IMR-90 (cell line): ENCODE data around the gene MYCBP2. TPM values are rescaled to one million over a fixed set of nuclear protein-coding genes. Genes with fewer than 3 reads are reported as not detected.

Experiments
- ATAC-seq: fragments of 200-7000 bp; cut with Tn5 transposase; 2 replicates; pipeline ENCODE4 v1.9.1; 2020; ENCODE audit warnings: low read depth, mild to moderate bottlenecking, moderate library complexity
- BruUV-seq: library from RNA; stranded (reverse); fragments of 400-500 nt; replicated peaks from 2 replicates; lab custom pipeline; 2021; lab: Mats Ljungman, UMichigan
- CTCF ChIA-PET: fragments of 300-600 bp; formaldehyde crosslinking; extraction: SDS; loops from one replicate; lab custom pipeline; 2021; ENCODE audit warnings: antibody characterized with exemption; lab: Yijun Ruan, JAX
- POLR2A ChIA-PET: fragments of 300-600 bp; sonication (Branson Sonifier 250); formaldehyde crosslinking; loops from one replicate; lab custom pipeline; 2022; ENCODE audit warnings: antibody characterized with exemption; ENCODE audit not compliant: unreplicated experiment; lab: Charles Lee
- DNase-seq: peaks from one replicate; pipeline ENCODE4 v3.0.0; 2013
- H2AFZ ChIP-seq: replicated peaks from 2 replicates; pipeline ENCODE3; 2013; ENCODE audit warnings: low read length, mild to moderate bottlenecking; ENCODE audit not compliant: poor library complexity
- H2AK5ac ChIP-seq: 2 replicates; pipeline ENCODE4 v1.6.1; 2013; ENCODE audit warnings: low read depth, low read length, inconsistent platforms
- H2AK9ac ChIP-seq: replicated peaks from 2 replicates; pipeline ENCODE3; 2013; ENCODE audit warnings: mild to moderate bottlenecking, low read depth, low read length, moderate library complexity; ENCODE audit not compliant: poor library complexity
- H2BK120ac ChIP-seq: 2 replicates; pipeline ENCODE4 v1.6.1; 2013; ENCODE audit warnings: low read depth, low read length, inconsistent platforms
- H2BK15ac ChIP-seq: 3 replicates; pipeline ENCODE4 v1.6.1; 2013; ENCODE audit warnings: low read depth, low read length, inconsistent platforms
- H2BK20ac ChIP-seq: 2 replicates; pipeline ENCODE4 v1.6.1; 2013; ENCODE audit warnings: low read depth, mild to moderate bottlenecking, inconsistent platforms, low read length, moderate library complexity
- H2BK5ac ChIP-seq: 2 replicates; pipeline ENCODE4 v1.6.1; 2013; ENCODE audit warnings: mild to moderate bottlenecking, low read depth, low read length, inconsistent platforms; ENCODE audit not compliant: poor library complexity, severe bottlenecking
- H3K14ac ChIP-seq: replicated peaks from 2 replicates; pipeline ENCODE4 v1.6.1; 2013; ENCODE audit warnings: low read depth, low read length, inconsistent platforms
- H3K18ac ChIP-seq: 2 replicates; pipeline ENCODE4 v1.6.1; 2013; ENCODE audit warnings: low read depth, low read length, control low read depth
- H3K23ac ChIP-seq: 2 replicates; pipeline ENCODE4 v1.6.1; 2013; ENCODE audit warnings: low read depth, low read length, inconsistent platforms
- H3K27ac ChIP-seq: 2 replicates; pipeline ENCODE4 v1.5.1; 2013; ENCODE audit warnings: mild to moderate bottlenecking, control low read depth, low read length; ENCODE audit not compliant: insufficient read depth
- H3K27me3 ChIP-seq: 2 replicates; pipeline ENCODE4 v1.6.1; 2013; ENCODE audit warnings: low read length; ENCODE audit not compliant: control insufficient read depth, insufficient read depth
- H3K36me3 ChIP-seq: 2 replicates; pipeline ENCODE4 v1.6.1; 2013; ENCODE audit warnings: low read length, mixed read lengths; ENCODE audit not compliant: control insufficient read depth, insufficient read depth
- H3K4ac ChIP-seq: 2 replicates; pipeline ENCODE4 v1.6.1; 2013; ENCODE audit warnings: low read depth, low read length, inconsistent platforms
- H3K4me1 ChIP-seq: 2 replicates; pipeline ENCODE4 v1.6.1; 2013; ENCODE audit warnings: low read length, mixed read lengths; ENCODE audit not compliant: control insufficient read depth, insufficient read depth
- H3K4me2 ChIP-seq: 2 replicates; pipeline ENCODE4 v1.6.1; 2013; ENCODE audit warnings: low read depth, mild to moderate bottlenecking, control low read depth, low read length, moderate library complexity
- H3K4me3 ChIP-seq: 2 replicates; pipeline ENCODE4 v1.5.1; 2013; ENCODE audit warnings: low read depth, mild to moderate bottlenecking, control low read depth, low read length, moderate library complexity; ENCODE audit not compliant: insufficient read depth
- H3K56ac ChIP-seq: 2 replicates; pipeline ENCODE4 v1.6.1; 2013; ENCODE audit warnings: low read length, inconsistent platforms; ENCODE audit not compliant: insufficient read depth; ENCODE audit errors: extremely low read depth
- H3K79me1 ChIP-seq, 2 experiments: 2 replicates each; pipeline ENCODE4 v1.6.1; 2013; ENCODE audit warnings: low read length in 2 of 2, inconsistent platforms in 1 of 2, low read depth in 1 of 2
- H3K9ac ChIP-seq: 2 replicates; pipeline ENCODE4 v1.6.1; 2013; ENCODE audit warnings: low read depth, low read length, control low read depth
- H3K9me1 ChIP-seq: 2 replicates; pipeline ENCODE4 v1.6.1; 2013; ENCODE audit warnings: low read length, inconsistent platforms; ENCODE audit not compliant: insufficient read depth
- H3K9me3 ChIP-seq: 2 replicates; pipeline ENCODE4 v1.6.1; 2013; ENCODE audit warnings: low read length; ENCODE audit not compliant: control insufficient read depth, insufficient read depth
- H4K20me1 ChIP-seq: 2 replicates; pipeline ENCODE4 v1.6.1; 2013; ENCODE audit warnings: low read length, inconsistent platforms; ENCODE audit not compliant: insufficient read depth
- H4K5ac ChIP-seq: 2 replicates; pipeline ENCODE4 v1.6.1; 2013; ENCODE audit warnings: mild to moderate bottlenecking, low read depth, low read length, control low read depth
- H4K8ac ChIP-seq, 2 experiments: 2 replicates each; pipeline ENCODE4 v1.6.1; 2013; ENCODE audit warnings: low read depth in 2 of 2, low read length in 2 of 2, control low read depth in 1 of 2, inconsistent platforms in 1 of 2
- H4K91ac ChIP-seq: 2 replicates; pipeline ENCODE4 v1.6.1; 2013; ENCODE audit warnings: low read depth, low read length, inconsistent platforms; ENCODE audit not compliant: insufficient read depth
- BHLHE40 ChIP-seq: fragments of 150-350 bp; IDR thresholded peaks from 2 replicates; pipeline ENCODE4 v1.6.1; 2016; ENCODE audit warnings: mild to moderate bottlenecking, low read depth, low read length
- CEBPB ChIP-seq: IDR thresholded peaks from 2 replicates; pipeline ENCODE4 v1.6.1; 2012; ENCODE audit warnings: low read depth, low read length, improper control_type of control experiment
- CHD1 ChIP-seq: IDR thresholded peaks from 2 replicates; pipeline ENCODE4 v1.6.1; 2012; ENCODE audit warnings: low read depth, low read length, improper control_type of control experiment
- ELK1 ChIP-seq: fragments of 150-350 bp; IDR thresholded peaks from 2 replicates; pipeline ENCODE4 v1.6.1; 2016; ENCODE audit warnings: low read depth, mild to moderate bottlenecking, low read length, moderate library complexity, borderline replicate concordance
- FOS ChIP-seq: fragments of 150-350 bp; IDR thresholded peaks from 2 replicates; pipeline ENCODE4 v1.6.1; 2016; ENCODE audit warnings: low read depth, low read length
- MAFK ChIP-seq: IDR thresholded peaks from 2 replicates; pipeline ENCODE4 v1.6.1; 2012; ENCODE audit warnings: low read depth, low read length, improper control_type of control experiment
- MAZ ChIP-seq: IDR thresholded peaks from 2 replicates; pipeline ENCODE4 v1.6.1; 2012; ENCODE audit warnings: low read depth, mild to moderate bottlenecking, low read length, improper control_type of control experiment, moderate library complexity, borderline replicate concordance
- MXI1 ChIP-seq: IDR thresholded peaks from 2 replicates; pipeline ENCODE4 v1.6.1; 2012; ENCODE audit warnings: low read depth, mild to moderate bottlenecking, low read length, moderate library complexity, borderline replicate concordance
- NFE2L2 ChIP-seq: fragments of 150-350 bp; IDR thresholded peaks from 2 replicates; pipeline ENCODE4 v1.6.1; 2016; ENCODE audit warnings: low read depth, mild to moderate bottlenecking, low read length
- POLR2A ChIP-seq: IDR thresholded peaks from 2 replicates; pipeline ENCODE4 v1.6.1; 2012; ENCODE audit warnings: mild to moderate bottlenecking, low read depth, low read length
- RAD21 ChIP-seq: IDR thresholded peaks from 2 replicates; pipeline ENCODE4 v1.6.1; 2012; ENCODE audit warnings: low read length, improper control_type of control experiment
- RCOR1 ChIP-seq: IDR thresholded peaks from 2 replicates; pipeline ENCODE4 v1.6.1; 2012; ENCODE audit warnings: mild to moderate bottlenecking, low read length, improper control_type of control experiment; ENCODE audit not compliant: insufficient replicate concordance
- RFX5 ChIP-seq: IDR thresholded peaks from 2 replicates; pipeline ENCODE4 v1.8.0; 2012; ENCODE audit warnings: low read depth, mild to moderate bottlenecking, low read length, moderate library complexity
- SMC3 ChIP-seq: fragments of 150-350 bp; IDR thresholded peaks from 2 replicates; pipeline ENCODE4 v1.6.1; 2016; ENCODE audit warnings: low read depth, mild to moderate bottlenecking, antibody characterized with exemption, low read length, moderate library complexity
- USF2 ChIP-seq: fragments of 150-350 bp; IDR thresholded peaks from 2 replicates; pipeline ENCODE4 v1.6.1; 2017; ENCODE audit warnings: mild to moderate bottlenecking, antibody characterized with exemption, low read length, low read depth
- whole genome bisulfite sequencing, 2 experiments: methylation state at CpG; one replicate each; pipeline versions ENCODE4 v1.1.5 to v1.1.7; 2013; ENCODE audit warnings: missing lambda C conversion rate in 2 of 2; ENCODE audit not compliant: insufficient read length in 1 of 2; ENCODE audit errors: extremely low coverage in 2 of 2; 5-methylcytosine and 5-hydroxymethylcytosine counted together
- dilution Hi-C: fragments of 300-500 bp; cut with HindIII; formaldehyde crosslinking; loops from one replicate; pipeline ENCODE4 v1.14.3; 2018; ENCODE audit warnings: low sequenced_read_pairs; ENCODE audit not compliant: unreplicated experiment
- in situ Hi-C: fragments of 300-500 bp; cut with MboI; formaldehyde crosslinking; loops from 3 replicates; pipeline ENCODE4 v1.14.3; 2019; ENCODE audit warnings: low sequenced_read_pairs, inconsistent platforms, mixed read lengths
- intact Hi-C: fragments of 100-400 bp; cut with micrococcal nuclease; formaldehyde crosslinking; loops from 2 replicates; pipeline ENCODE4 v1.10.0; 2022
- polyA plus RNA-seq, 3 experiments: library from polyadenylated mRNA; depleted of rRNA; stranded (reverse); fragments of >200 nt; gene quantifications; 2 replicates each; pipeline ENCODE4 v1.2.3, GENCODE V29; 2012; ENCODE audit warnings: low replicate concordance in 1 of 3
- total RNA-seq: library from RNA; depleted of rRNA; stranded (reverse); fragments of >200 nt; gene quantifications from 2 replicates; pipeline ENCODE4 v1.2.3, GENCODE V29; 2012
- TF ChIP-seq, protein P1 (sequence below): conservative IDR thresholded peaks from 2 replicates; pipeline ENCODE4 v1.5.1; 2012; ENCODE audit warnings: mild to moderate bottlenecking, low read depth, low read length, improper control_type of control experiment

Gene MYCBP2
- total and polyA plus RNA-seq, 2 of the 4 experiments (the other 2 are of a cell fraction), result 20.1 to 43.2 TPM

GRCh38 chr13:77029436-77029835 lies 297.5 kb downstream of the MYCBP2 start:
- Histone ChIP-seq H3K27ac (no peak overlapping the region), H2BK120ac (no peak overlapping the region), H3K4me2 (no peak overlapping the region), H2AK5ac (no peak overlapping the region), H3K14ac (no peak overlapping the region), H3K9me3 (no peaks in the 10 kb centered on the region), H3K9ac (no peak overlapping the region), H3K36me3 (no peaks in the 10 kb centered on the region), H3K4ac (no peak overlapping the region), H3K18ac (no peak overlapping the region), H4K20me1 (peaks cover 16% of the 10 kb centered on the region), H2AFZ (no peak overlapping the region), H2BK15ac (no peak overlapping the region), H4K91ac (no peak overlapping the region), H4K5ac (no peak overlapping the region), H3K4me1 (peaks cover 2% of the 10 kb centered on the region), H3K79me1 (peaks cover 0 to 15% of the 10 kb centered on the region in 2 experiments; a peak in 2 of 4 replicates), H3K9me1 (peaks cover 5% of the 10 kb centered on the region; the same call in 1 of the 2 replicates), H3K27me3 (no peaks in the 10 kb centered on the region), H2AK9ac (no peak overlapping the region), H2BK20ac (no peak overlapping the region), H3K4me3 (no peak overlapping the region), H2BK5ac (no peak overlapping the region), H3K56ac (no peak overlapping the region), H3K23ac (no peak overlapping the region), H4K8ac (no peak overlapping the region)
- DNase-seq (no peak), ATAC-seq (no peak)
- WGBS, 2 experiments, result no CpG with 5 or more reads among the region's 1 CpG
- in situ Hi-C loops (no loop called here), intact Hi-C loops (no loop called here), dilution Hi-C loops (no loop called here)
- no peak for TF ChIP-seq MAFK
- TF ChIP-seq CEBPB, result no peak
- no peak for TF ChIP-seq ELK1
- no peak for TF ChIP-seq BHLHE40
- TF ChIP-seq, protein P1, sequence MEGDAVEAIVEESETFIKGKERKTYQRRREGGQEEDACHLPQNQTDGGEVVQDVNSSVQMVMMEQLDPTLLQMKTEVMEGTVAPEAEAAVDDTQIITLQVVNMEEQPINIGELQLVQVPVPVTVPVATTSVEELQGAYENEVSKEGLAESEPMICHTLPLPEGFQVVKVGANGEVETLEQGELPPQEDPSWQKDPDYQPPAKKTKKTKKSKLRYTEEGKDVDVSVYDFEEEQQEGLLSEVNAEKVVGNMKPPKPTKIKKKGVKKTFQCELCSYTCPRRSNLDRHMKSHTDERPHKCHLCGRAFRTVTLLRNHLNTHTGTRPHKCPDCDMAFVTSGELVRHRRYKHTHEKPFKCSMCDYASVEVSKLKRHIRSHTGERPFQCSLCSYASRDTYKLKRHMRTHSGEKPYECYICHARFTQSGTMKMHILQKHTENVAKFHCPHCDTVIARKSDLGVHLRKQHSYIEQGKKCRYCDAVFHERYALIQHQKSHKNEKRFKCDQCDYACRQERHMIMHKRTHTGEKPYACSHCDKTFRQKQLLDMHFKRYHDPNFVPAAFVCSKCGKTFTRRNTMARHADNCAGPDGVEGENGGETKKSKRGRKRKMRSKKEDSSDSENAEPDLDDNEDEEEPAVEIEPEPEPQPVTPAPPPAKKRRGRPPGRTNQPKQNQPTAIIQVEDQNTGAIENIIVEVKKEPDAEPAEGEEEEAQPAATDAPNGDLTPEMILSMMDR, result no peak
- TF ChIP-seq RFX5, result no peak
- no peak for TF ChIP-seq CHD1
- no peak for TF ChIP-seq SMC3
- no peak for TF ChIP-seq RAD21
- no peak for TF ChIP-seq RCOR1
- TF ChIP-seq MXI1, result no peak
- no peak for TF ChIP-seq NFE2L2
- no peak for TF ChIP-seq POLR2A
- no peak for TF ChIP-seq FOS
- no peak for TF ChIP-seq MAZ
- no peak for TF ChIP-seq USF2
- POLR2A ChIA-PET, result no interaction called here
- BruUV-seq, result no TSS peak
- CTCF ChIA-PET, result no interaction called here
